Fibroblast of skin of right quadriceps (primary cell): ENCODE results near the gene VCL.
"Not testable (repeated sequence)": the region's sequence is repeated elsewhere in the genome, so short reads cannot be mapped to it uniquely, and the experiment has no call there.

Experiments
- DNase-seq: peaks from one replicate; pipeline ENCODE4 v3.0.0-alpha.2; 2013

The VCL gene

GRCh38 chr10:74113546-74113945 lies 115.6 kb downstream of the VCL start:
- DNase-seq: no peak

GRCh38 chr10:74114041-74114448 lies 116.1 kb downstream of the VCL start:
- DNase-seq: no peak

DNA sequence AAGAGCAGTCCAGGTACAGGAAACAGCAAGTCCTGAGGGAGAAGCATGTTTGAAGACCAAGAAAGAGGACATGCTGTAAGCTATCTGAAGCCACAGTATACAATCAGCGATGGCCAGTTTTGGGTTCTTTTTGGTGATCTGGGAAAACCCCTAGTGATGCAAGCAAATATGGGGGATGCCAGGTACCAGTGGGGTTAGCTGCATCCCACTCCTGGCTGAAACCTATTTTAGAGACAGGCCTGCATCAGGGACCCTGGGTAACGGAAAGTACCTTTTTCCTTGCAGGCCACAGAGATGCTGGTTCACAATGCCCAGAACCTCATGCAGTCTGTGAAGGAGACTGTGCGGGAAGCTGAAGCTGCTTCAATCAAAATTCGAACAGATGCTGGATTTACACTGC lies 119.8 kb downstream of the VCL start:
- DNase-seq: no peak

- no peak for DNase-seq
Observed at GRCh38 chr10:74118804-74119203, 120.9 kb downstream of the VCL start.

DNA sequence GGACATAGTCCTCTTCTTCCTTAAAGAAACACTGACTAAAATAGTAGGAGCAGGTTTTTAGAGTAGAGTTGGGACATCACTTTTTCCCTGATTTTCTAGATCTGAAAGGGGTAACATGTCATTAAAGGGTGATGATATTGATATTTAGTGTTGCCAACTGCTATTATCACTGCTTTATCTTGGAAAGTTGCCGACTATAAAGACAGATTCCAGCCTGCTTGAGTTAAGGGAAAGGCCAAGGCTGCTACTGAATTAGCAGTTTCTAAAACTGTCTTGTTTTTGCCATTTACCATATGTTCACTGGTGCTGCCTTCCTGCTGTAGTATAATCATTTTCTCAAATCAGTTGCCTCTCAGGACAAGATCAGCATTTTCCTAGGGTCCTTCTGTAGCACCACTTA lies 123.0 kb downstream of the VCL start:
- no peak for DNase-seq

GRCh38 chr10:74121368-74121767 lies 123.5 kb downstream of the VCL start:
- no peak for DNase-seq

DNA sequence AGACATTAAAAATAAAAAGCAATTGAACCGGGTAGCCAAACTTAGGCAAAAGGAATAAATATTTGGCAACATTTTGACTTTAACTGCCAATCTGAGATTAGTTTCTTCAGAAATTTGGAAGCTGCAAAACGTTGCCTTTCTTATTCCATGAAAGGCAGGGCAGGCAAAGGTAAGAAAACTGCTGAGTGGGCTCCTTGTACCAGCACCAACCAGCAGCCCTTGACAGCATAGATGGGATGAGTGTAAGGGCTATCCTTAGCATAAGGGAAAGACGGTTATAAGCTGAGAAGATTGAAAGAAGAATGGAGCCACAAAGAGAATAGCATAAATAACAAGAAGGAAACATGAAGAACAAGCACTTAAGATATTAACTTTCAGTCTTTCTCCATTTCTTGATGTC lies 124.1 kb downstream of the VCL start:
- DNase-seq: no peak

GRCh38 chr10:74123081-74123480 lies 125.2 kb downstream of the VCL start:
- no peak for DNase-seq

DNA sequence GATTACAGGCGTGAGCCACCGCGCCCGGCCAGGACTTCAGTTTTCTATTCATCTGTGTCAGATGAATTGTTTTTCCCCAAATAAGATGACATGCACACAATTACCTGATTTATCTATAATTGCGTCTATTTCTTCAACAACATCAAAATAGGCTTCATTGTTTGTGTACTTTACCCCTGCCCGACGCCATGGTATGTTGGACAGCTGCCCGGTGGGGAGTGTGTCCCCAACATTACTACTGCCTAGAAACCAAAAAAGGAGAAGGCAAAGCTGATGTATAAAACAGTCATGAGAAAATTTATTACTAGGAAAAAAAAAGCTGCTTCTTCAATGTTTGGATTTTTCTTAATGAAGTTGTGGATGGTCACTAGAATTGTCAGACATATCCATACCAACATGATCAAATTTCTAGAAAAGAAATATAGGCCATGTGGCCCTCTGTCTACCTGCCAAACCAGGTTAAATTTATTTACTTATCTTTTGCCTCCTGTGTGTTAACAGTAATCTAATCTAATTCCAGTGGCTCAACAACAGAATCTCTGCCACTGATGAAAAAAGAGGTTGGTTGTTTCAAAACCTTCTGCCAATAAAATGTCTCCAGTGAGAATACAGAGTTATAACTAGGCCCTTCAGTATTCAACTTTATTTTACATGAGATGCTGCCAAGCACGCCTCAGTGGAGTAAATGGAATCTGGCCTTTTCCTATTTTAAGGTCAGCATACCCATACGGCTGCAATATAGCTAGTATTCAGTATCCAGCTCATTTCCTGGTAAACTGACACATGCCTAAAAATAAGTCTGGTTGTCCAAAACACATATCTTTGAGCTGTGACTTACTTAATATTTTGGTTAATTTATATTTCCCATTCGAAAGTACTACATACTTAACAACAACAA lies 136.3 kb downstream of the VCL start:
- DNase-seq: no peak

- no peak for DNase-seq
Observed at GRCh38 chr10:74135452-74135851, 137.5 kb downstream of the VCL start.

- DNase-seq: no peak
Observed at GRCh38 chr10:74137992-74138391, 140.1 kb downstream of the VCL start.

GRCh38 chr10:74138596-74138995 lies 140.7 kb downstream of the VCL start:
- not testable (repeated sequence) for DNase-seq

DNA sequence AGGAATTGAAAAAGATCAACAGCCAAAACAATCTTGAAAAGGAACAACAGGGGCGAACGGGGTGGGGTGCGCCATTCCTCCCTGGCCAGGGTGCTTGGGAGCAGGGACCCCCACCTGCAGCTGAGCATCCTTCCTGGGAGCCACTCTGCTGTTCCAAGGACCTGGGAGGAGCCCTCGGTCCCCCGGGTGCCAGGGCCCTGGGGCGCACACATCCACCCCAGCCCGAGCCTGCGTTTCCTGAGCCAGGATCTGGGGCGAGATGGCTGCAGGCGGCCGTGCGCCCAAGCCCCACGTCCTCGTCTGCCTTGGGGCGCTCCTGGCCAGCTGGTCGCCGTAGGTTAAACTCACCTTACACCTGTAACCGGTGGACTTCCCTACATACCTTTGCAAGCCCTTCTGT lies 142.1 kb downstream of the VCL start:
- DNase-seq: no peak

GRCh38 chr10:74140553-74140952 lies 142.6 kb downstream of the VCL start:
- DNase-seq: no peak

DNA sequence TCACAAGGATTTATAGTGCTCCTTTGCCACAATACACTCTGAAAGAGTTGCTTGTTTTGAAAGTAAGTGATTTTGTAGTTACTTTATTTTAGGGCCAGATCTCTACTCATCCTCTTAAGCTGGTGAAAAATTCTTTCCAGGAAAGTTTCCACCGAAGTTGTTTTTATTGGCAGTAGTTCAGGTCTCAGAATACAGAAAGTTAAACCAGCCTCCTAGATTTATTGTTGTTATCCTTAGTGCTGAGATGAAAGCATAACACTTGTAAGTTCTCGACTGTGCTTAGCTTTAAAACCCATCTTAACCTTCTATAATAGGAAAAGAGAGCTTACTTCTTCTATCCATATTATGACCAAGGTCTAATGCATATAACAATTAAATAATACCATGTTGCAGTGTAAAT lies 147.2 kb downstream of the VCL start:
- DNase-seq: peak; percentile 86

DNA sequence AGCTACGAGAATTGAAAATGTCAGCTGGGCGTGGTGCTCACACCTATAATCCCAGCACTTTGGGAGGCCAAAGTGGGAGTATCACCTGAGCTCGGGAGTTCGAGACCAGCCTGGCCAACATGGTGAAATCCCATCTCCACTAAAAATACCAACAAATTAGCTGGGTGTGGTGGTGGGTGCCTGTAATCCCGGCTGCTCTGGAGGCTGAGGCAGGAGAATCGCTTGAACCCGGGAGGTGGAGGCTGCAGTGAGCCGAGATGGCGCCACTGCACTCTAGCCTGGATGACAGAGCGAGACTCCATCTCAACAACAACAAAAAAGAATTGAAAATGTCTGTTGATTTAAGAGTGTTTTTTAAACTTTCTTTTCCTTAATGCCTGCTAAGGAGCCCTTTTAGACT lies 149.1 kb downstream of the VCL start:
- not testable (repeated sequence) for DNase-seq

GRCh38 chr10:74150204-74150989 lies 152.5 kb downstream of the VCL start, which contains the start of gene AP3M1:
Gene AP3M1 (minus strand): TSS chr10:74150828. CDS start chr10:74138379, 12,449 bp downstream.
- DNase-seq: no peak

DNA sequence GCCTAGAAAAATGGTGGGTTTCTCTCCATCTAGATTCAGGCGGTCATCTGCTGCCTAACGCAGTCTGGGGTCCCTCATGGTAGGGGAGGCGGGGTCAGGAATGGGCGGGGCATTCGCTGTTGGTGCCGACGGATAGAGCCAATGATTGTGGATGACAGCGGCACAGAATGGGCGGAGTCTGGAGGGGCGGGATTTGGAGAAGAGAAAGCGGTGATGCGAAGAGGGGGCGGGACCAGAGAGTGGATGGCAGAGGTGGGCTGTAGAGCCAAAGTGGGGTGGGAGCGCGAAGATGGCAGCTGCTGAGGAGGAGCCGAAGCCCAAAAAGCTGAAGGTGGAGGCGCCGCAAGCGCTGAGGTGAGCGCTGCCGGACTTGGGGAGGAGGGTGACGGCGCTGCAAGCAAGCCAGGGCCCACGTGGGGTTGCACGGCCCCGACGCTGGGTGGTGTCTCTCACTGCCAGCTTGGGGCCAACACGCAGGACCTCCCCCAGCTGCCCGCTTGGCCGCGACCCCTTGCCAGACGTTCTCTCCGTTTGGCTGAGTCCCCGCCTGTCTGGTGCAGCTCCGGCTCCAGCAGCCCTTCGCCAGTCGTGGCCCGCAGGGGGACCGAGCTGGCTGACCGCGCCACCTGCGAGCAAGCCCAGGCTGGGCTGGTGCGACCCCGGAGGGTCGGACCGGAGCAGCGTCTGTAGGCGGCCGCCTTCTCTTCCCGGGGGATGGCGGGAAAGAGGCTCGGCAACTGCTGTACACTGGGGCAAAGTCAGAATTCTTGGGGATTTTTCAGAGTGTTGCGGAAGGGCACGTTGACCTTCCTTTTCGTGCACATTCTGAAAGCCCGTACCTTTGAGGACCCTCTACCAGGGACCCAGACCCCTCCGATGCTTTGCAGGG lies 153.3 kb downstream of the VCL start, which contains the start of gene ADK:
Gene ADK (plus strand): TSS at position 232 of the 889 bp plus-strand sequence. CDS start 58 bp downstream, at position 290.
- peak; percentile 98 for DNase-seq

DNA sequence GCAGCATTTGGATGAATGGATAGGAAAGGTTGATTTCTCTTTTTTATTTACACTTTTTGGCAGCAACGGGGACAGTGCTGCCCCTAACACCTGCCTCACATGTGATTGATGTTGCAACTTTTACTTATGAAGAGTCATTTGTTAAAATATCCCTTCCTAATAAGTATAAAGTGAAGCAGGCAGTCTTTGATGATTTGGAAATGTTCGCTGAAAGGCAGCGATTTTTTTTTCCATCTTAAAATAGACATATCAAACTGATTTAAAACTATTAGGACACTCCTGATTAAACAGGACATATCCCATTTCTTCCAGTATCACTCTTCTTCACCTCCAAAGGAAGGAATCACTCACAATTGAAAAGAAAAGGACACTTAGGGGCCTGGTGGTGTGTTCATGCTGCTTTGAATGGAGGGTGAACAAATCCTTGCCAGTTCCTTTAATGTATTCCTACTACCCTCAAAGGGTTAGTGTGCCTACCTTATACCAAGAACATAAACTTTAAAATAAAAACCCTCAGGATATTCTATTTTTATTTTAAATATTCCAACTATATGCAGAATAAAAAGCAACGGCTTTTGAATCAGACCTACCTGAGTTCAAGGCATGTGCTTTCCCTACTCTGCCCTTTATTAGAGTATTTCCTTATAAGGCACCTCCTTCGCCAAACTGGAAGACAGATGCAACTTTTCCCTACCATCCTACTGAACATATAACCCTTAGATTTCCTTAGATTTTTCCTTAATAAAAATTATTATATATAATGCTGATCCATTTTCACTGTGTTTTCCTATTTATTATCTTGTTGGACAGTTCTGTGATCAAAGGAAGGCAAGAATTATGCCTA lies 154.2 kb downstream of the VCL start:
- DNase-seq: no peak

GRCh38 chr10:74153123-74153522 lies 155.2 kb downstream of the VCL start:
- peak; percentile 62 for DNase-seq

DNA sequence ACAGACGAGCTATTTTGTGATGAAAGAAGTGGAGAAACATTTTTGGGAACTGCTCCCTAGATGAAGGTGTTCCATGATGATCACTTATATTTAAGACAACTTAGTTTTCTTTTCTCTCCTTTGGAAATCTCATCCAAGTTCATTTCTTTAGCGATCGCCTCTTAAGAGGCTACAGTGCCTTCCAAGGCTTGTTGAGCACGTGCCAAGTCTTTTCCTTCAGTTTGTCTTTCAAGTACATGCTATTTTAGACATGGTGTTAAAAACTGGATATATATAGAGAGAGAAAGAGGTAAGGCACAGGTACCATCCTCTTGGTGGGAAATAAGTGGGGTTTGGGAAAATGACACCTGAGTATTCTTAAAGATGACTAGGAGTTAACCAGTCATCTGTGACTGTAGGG lies 155.8 kb downstream of the VCL start:
- DNase-seq: no peak

- no peak for DNase-seq
Observed at GRCh38 chr10:74156919-74157289, 159.0 kb downstream of the VCL start.
